Gastrocnemius medialis (tissue), 4 donors: Measurements from ENCODE around the gene ATXN7L1. TPM values are rescaled to one million over a fixed set of nuclear protein-coding genes. Genes with fewer than 3 reads are reported as not detected.

Experiments
- ATAC-seq, 2 donors: fragments of 150-250 bp; one replicate each; pipeline ENCODE4 v1.9.1; 2016
- DNase-seq, 2 donors: peaks; one replicate each; pipeline ENCODE4 v3.0.0-alpha.2; 2019
- H3K27ac ChIP-seq, 4 donors: fragments of 200-600 bp; sonication (generic); 1 replicate in 1 of 4; 2 replicates in 3 of 4; pipeline ENCODE4 v1.5.1; 2016 to 2018; ENCODE audit warnings: mild to moderate bottlenecking in 2 of 4, moderate library complexity in 1 of 4
- H3K27me3 ChIP-seq, 3 donors: fragments of 200-600 bp; sonication (generic) in 2 of 3; 1 replicate in 1 of 3; 2 replicates in 2 of 3; pipeline versions ENCODE4 v1.5.1 to v1.6.0; 2016 to 2019; ENCODE audit warnings: mild to moderate bottlenecking in 1 of 3, moderate library complexity in 1 of 3
- H3K36me3 ChIP-seq, 2 donors: fragments of 200-600 bp; sonication (generic) in 1 of 2; one replicate each; pipeline ENCODE4 v1.5.1; 2017 to 2018
- H3K4me1 ChIP-seq, 2 donors: fragments of 200-600 bp; sonication (generic) in 1 of 2; one replicate each; pipeline ENCODE4 v1.5.1; 2016 to 2017; ENCODE audit warnings: mild to moderate bottlenecking in 2 of 2
- H3K4me3 ChIP-seq, 4 donors: fragments of 200-600 bp; sonication (generic) in 3 of 4; 1 replicate in 1 of 4; 2 replicates in 3 of 4; pipeline ENCODE4 v1.5.1; 2016 to 2019; ENCODE audit warnings: mild to moderate bottlenecking in 2 of 4
- H3K9me3 ChIP-seq, 3 donors: fragments of 200-600 bp; sonication (generic) in 2 of 3; 1 replicate in 1 of 3; 2 replicates in 2 of 3; pipeline ENCODE4 v1.5.1; 2016 to 2019
- POLR2A ChIP-seq, 2 donors: fragments of 450-650 bp; IDR thresholded peaks; one replicate each; pipeline ENCODE4 v1.6.1; 2017; ENCODE audit warnings: antibody characterized with exemption in 2 of 2, mild to moderate bottlenecking in 2 of 2, moderate library complexity in 2 of 2
- in situ Hi-C, 4 donors: fragments of 200-750 bp; cut with MboI; loops; one replicate each; pipeline versions ENCODE4 v1.15.0 to v1.8.0; 2017; ENCODE audit warnings: low sequenced_read_pairs in 4 of 4
- intact Hi-C: fragments of 100-400 bp; cut with DNase I; formaldehyde crosslinking; loops from one replicate; pipeline ENCODE4 v1.15.1; 2023; ENCODE audit warnings: low total_unique reads
- total RNA-seq, 4 donors: library from RNA; depleted of rRNA; stranded (reverse); fragments of >200 nt; gene quantifications; one replicate each; pipeline versions ENCODE4 v1.1.0 to v1.2.3, GENCODE V29; 2016
- TF ChIP-seq, protein P1 (sequence below), 5 experiments: fragments of 450-650 bp in 3 of 5; fragments of 200-600 bp in 2 of 5; sonication (generic) in 2 of 5; IDR thresholded peaks in 4 of 5; conservative IDR thresholded peaks in 1 of 5; 1 replicate in 4 of 5; 2 replicates in 1 of 5; pipeline ENCODE4 v1.5.1; 2016 to 2019; ENCODE audit warnings: antibody characterized with exemption in 5 of 5, mild to moderate bottlenecking in 3 of 5, moderate library complexity in 3 of 5

Gene ATXN7L1
- total RNA-seq, 4 donors from 2014 or later = 1.6 to 6.6 (median 4.8) TPM

DNA sequence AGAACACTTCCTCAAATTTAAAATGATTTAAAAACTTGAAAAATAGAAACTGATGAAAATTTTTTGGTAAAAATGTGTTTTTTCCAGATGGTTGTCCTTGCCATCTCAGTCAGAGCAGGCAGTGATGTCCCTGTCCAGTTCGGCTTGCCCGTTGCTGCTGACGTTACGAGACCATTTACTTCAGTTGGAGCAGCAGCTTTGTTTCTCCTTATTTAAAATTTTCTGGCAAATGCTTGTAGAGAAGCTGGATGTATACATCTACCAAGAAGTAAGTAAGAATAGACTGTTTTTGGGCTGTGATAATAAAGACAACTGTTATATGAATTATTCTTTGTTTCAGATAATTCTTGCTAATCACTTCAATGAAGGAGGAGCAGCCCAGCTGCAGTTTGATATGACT, 311.2 kb downstream of the ATXN7L1 start:
- TF ChIP-seq, protein P1, sequence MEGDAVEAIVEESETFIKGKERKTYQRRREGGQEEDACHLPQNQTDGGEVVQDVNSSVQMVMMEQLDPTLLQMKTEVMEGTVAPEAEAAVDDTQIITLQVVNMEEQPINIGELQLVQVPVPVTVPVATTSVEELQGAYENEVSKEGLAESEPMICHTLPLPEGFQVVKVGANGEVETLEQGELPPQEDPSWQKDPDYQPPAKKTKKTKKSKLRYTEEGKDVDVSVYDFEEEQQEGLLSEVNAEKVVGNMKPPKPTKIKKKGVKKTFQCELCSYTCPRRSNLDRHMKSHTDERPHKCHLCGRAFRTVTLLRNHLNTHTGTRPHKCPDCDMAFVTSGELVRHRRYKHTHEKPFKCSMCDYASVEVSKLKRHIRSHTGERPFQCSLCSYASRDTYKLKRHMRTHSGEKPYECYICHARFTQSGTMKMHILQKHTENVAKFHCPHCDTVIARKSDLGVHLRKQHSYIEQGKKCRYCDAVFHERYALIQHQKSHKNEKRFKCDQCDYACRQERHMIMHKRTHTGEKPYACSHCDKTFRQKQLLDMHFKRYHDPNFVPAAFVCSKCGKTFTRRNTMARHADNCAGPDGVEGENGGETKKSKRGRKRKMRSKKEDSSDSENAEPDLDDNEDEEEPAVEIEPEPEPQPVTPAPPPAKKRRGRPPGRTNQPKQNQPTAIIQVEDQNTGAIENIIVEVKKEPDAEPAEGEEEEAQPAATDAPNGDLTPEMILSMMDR (IDR thresholded peaks at IDR 0.05 in 4 of 5, conservative IDR thresholded peaks at IDR 0.05 in 1 of 5) = no peak
- TF ChIP-seq POLR2A (IDR thresholded peaks at IDR 0.05) = no peak
- Histone ChIP-seq H3K36me3 (peaks cover 3 to 63% of the 10 kb centered on the region in 2 donors), H3K4me1 (no peaks in the 10 kb centered on the region), H3K27me3 (no peaks in the 10 kb centered on the region), H3K9me3 (no peaks in the 10 kb centered on the region), H3K27ac (no peak overlapping the region), H3K4me3 (no peak overlapping the region)
- DNase-seq (no peak), ATAC-seq (no peak)
- in situ Hi-C loops = no loop called here
- intact Hi-C loops = no loop called here

DNA sequence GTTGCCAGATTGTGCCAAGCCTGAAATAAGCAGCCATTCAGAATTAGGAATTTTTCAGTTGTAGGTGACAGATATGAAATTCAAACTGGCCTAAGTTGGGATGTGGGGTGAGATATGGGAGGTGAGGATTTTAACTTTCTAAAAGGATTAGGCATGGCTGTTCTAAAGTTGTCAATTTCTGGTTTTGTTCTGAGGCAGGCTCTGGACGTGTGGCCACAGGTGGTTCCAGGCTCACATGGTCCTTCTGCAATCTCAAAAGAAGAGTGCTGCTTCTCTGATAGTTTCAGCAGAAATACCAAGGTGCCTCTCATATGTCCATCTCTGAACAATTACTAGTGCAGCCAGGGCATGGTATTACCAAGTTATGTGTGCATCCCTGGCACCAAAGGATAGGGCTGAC, 316.5 kb downstream of the ATXN7L1 start:
- Histone ChIP-seq H3K4me1 (no peaks in the 10 kb centered on the region), H3K36me3 (peaks cover 0 to 64% of the 10 kb centered on the region in 2 donors), H3K9me3 (no peaks in the 10 kb centered on the region), H3K27ac (no peak overlapping the region), H3K27me3 (no peaks in the 10 kb centered on the region), H3K4me3 (no peak overlapping the region)
- intact Hi-C loops = no loop called here
- DNase-seq (no peak), ATAC-seq (no peak)
- TF ChIP-seq, protein P1 (IDR thresholded peaks at IDR 0.05 in 4 of 5, conservative IDR thresholded peaks at IDR 0.05 in 1 of 5) = no peak
- TF ChIP-seq POLR2A (IDR thresholded peaks at IDR 0.05) = no peak
- in situ Hi-C loops = no loop called here

Other genes with a start within 250 kb of the ATXN7L1 start
- gene CDHR3, start 86.7 kb upstream of the ATXN7L1 start, total RNA-seq = 10 to 100 TPM in 1 of 4 donors, under 1 TPM in 1, not detected in 2; 0.62 to 21.2 TPM
- gene SYPL1, start 235.7 kb upstream of the ATXN7L1 start, total RNA-seq = 10 to 100 TPM; 81.5 to 90.9 (median 83.2) TPM